Head of caudate nucleus (tissue), 42 donors: Measurements from ENCODE around the gene CLPTM1L.

ENCODE experiments used
- DNase-seq, 42 donors: peaks; one replicate each; pipeline versions ENCODE4 v3.0.0 to v3.0.0-alpha.2; 2020 to 2021; ENCODE audit warnings: mixed read lengths in 7 of 42
- intact Hi-C: fragments of 100-400 bp; cut with DNase I; formaldehyde crosslinking; loops from one replicate; pipeline ENCODE4 v1.15.0; 2022

The CLPTM1L gene

DNA sequence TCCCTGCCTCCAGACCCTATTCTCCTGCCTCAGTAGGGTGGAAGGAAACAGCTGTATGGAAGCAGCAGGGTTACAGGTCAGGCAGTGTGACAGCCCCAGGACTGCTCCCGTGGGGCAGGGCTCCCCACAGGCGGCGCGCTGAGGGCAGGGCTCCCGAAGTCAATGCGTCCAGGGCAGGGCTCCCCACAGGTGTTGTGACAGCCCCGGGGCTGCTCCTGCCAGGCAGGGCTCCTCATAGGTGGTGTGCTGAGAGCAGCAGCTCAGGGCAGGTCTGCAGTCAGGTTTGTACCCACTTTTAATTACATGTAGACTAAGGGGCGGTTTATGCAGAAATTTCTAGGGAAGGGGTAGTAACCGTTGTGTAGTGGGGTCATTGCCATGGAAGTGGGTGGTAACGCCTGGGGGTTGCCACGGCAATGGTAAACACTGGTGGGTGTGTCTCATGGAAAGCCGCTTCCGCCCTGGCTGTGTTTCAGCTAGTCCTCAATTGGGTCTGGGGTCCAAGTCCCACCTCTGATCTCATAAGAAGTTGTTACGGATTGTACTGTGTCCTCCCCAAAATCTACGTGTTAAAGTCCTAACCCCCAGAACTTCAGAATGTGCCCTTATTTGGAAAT, 33.4 kb downstream of the CLPTM1L start:
- no peak for DNase-seq

DNA sequence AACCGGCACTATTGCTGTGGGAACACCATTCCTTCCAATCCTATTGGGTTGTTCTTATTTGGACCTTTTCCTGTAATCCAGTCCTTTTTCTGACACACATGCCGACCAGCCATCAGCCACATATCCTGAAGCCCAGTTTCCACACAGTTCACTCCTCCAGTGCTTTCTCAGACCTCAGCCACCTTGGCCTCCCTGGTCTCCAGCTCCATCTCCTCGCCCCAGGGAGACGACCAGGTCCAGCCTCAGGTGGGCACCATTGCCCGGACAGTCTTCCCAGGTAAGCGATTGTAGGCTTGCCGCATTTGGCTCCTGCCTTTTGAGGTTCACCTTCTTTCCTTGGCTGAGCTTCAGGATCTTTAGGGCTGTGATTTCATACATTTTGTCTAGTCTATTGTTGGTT, 34.8 kb downstream of the CLPTM1L start:
- intact Hi-C loops = no loop called here
- DNase-seq = no peak

More for the DNA sequence above, 33.4 kb downstream of the CLPTM1L start:
- intact Hi-C loops = no loop called here

DNA sequence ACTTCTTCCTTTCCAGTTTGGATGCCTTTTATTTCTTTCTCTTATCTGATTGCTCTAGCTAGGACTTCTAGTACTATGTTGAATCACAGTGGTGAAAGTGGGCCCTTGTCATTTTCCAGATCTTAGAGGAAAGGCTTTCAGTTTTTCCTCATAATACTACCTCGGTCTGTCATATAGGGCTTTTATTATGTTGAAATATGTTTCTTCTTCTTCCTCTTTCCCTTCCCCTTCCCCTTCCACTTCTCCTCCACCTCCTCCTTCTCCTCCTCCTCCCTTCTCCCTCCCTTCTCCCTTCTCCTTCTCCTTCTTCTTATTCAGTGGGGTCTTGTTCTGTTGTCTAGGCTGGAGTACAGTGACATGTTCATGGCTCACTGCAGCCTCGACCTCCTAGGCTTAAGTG, 40.9 kb downstream of the CLPTM1L start:
- DNase-seq = no peak
- intact Hi-C loops = no loop called here

DNA sequence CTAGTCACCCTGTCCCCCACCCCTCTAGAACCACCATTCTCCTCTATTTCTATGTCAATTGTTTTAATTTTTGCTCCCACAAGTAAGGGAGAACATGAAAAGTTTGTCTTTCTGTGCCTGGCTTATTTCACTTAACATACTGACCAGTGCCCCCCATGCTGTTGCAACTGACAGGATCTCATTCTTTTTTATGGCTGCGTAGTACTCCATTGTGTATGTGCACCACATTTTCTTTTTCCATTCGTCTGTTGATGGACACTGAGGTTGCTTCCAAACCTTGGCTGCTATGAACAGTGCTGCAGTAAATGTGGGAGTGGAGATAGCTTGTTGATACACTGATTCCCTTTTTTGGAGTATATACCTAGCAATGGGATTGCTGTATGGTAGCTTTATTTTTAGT, 42.6 kb downstream of the CLPTM1L start:
- intact Hi-C loops = no loop called here

DNA sequence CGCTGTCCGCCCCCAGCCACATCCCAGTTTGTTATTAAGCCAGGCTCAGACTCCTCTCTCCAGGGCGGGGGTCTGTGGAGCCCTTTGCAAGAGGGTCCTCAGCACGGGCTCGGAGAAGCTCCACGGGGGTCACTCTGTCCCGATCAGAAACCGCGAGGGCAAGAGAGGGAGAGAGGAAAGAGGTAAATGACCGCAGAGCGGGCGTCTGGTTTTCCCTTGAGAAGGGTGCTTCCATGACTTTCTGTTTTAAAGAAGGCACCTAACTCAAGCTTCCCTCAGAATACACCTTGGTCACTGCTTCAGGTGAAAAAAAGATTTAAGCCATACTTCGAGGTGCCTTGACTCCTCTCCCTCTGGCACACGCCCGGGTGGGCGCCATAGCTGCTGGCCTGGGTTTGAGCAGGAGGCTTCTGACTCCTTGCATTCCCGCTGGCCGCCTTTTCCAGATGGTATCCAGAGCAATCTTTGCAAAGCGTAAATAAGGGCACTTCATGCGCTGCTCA, 44.3 kb downstream of the CLPTM1L start:
- peak in 9 of 42 donors; percentile 1 to 34 (median 15) for DNase-seq
- intact Hi-C loops = no loop called here

More for the DNA sequence above, 42.6 kb downstream of the CLPTM1L start:
- DNase-seq = peak in 1 of 42 donors; percentile 0

DNA sequence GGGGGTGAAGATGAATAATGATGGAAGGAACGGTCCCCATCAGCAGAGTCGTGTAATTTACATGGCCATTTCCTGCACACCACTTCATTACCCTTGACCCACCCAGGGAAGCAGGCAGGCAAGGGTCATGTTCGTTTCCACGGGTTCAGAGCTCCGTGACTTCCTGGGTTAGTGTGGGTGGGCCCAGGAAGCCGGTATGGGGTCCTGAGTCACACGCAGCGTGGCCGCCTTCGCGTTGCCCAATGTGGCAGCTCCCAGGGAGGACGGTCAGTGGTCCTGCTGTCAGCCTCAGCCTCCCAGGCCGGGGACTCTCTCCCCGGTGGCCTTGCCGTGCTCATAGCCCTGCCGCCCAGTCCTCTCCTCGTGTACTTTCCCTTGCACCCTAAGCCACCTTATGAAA, 44.9 kb downstream of the CLPTM1L start:
- peak in 4 of 42 donors; percentile 8 to 30 (median 18) for DNase-seq
- intact Hi-C loops = no loop called here

DNA sequence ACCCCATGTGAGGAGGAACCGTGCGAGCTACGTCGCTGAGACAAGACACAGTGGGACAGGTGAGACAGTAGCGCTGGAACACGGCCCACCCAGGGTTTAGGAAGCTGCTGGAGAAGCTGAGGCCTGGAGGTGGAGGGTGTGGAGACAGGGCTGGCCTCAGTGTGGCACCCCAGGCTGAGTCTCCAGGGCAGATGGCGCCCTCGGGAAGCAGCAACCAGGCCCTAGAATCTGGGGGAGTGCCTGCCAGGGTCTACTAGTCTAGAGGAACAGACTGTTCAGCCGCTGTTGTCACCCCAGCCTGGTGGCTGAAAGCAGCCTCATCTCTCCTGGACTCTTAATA, 45.4 kb downstream of the CLPTM1L start:
- DNase-seq = peak in 4 of 42 donors; percentile 11 to 25 (median 20)
- intact Hi-C loops = no loop called here

DNA sequence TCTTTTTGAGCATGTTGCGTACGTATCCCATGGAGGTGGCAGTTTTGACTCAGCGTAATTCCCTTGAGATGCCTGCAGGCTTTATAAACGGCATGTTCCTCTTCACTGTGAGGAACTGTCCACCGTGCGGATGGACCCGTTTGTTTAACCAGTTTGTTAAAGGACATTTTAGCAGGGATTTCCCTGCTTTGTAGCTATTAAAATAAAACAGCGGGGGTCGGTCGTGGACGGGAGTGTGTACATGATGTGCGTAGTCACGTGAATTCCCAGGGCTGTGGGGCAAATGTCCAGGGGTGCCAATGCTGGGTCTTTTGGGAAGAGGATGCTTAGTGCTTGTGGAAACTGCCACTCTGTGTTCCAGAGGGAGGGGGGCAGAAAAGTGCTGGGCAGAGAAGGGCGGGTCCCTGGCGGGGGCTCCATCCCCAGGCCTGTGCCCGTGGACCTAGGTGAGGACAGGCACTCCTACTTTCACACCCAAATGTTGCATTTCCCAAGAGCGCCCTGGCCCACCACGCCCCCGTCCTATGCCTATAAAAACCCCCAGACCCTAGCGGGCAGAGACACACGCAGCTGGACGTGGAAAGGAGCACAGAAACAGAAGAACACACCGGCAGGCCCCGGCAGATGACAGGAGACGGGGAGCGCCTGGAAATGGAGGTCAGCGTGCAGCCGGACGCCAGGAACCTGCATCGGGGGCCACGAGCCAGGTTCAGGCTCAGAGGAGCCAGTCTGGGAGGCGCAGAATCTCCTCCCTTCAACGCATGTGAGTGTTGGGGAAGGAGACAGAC, 46.0 kb downstream of the CLPTM1L start:
- peak in 4 of 42 donors; percentile 2 to 30 (median 13) for DNase-seq
- intact Hi-C loops = no loop called here

DNA sequence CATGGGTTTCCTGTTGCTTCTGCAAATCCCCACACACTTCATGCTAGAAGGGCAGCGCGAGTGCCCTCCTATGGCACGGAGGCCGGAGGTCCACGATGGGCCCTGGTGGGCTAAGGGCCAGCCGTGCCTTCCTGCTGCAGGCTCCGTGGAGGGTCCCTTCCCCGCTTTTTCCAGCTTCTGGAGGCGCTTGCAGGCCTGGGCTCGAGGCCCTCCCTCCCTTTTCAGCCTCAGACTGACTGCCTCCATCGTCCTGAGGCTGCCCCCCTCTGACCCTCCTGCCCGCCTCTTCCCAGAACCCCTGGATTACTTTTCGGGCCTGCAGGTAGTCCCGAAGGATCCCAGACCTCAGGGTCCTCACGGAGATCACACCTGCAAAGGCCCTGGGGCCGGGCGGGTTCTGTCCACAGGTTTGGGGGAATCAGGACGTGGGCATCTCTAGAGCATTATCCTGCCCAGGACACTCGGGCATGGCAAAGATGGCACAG, 46.8 kb downstream of the CLPTM1L start:
- peak in 6 of 42 donors; percentile 1 to 19 (median 14) for DNase-seq
- intact Hi-C loops = no loop called here

DNA sequence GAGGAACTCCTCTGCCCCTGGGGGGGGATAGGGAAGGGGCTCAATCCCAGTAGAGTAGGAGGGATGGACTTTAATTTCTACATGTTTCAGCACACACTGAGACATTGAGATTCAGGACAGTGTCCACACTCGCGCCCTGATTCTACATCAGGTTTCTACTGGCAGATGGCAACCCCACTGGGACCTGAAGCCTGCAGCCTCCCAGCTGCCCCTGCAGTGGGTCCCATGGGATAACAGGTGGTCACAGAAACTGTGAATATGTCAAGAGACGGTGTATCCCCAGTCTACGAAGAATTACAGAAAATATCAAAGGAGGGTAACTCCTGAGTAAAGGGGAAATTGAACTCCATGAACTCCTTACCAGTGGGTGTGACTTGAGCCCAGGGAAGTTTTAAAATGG, 47.7 kb downstream of the CLPTM1L start:
- intact Hi-C loops = no loop called here

DNA sequence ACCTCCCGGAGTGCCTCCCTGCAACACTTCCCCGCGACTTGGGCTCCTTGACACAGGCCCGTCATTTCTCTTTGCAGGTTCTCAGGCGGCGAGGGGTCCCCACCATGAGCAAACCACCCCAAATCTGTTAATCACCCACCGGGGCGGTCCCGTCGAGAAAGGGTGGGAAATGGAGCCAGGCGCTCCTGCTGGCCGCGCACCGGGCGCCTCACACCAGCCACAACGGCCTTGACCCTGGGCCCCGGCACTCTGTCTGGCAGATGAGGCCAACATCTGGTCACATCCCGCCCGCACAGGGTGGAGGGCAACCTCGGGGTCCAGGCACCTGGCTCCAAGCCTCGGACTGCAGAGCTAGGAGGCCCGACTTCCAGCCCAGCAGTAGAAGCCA, 49.3 kb downstream of the CLPTM1L start:
- intact Hi-C loops = no loop called here
- peak in 7 of 42 donors; percentile 0 to 36 (median 15) for DNase-seq

More for the DNA sequence above, 47.7 kb downstream of the CLPTM1L start:
- DNase-seq = peak in 2 of 42 donors; percentile 4 to 5

DNA sequence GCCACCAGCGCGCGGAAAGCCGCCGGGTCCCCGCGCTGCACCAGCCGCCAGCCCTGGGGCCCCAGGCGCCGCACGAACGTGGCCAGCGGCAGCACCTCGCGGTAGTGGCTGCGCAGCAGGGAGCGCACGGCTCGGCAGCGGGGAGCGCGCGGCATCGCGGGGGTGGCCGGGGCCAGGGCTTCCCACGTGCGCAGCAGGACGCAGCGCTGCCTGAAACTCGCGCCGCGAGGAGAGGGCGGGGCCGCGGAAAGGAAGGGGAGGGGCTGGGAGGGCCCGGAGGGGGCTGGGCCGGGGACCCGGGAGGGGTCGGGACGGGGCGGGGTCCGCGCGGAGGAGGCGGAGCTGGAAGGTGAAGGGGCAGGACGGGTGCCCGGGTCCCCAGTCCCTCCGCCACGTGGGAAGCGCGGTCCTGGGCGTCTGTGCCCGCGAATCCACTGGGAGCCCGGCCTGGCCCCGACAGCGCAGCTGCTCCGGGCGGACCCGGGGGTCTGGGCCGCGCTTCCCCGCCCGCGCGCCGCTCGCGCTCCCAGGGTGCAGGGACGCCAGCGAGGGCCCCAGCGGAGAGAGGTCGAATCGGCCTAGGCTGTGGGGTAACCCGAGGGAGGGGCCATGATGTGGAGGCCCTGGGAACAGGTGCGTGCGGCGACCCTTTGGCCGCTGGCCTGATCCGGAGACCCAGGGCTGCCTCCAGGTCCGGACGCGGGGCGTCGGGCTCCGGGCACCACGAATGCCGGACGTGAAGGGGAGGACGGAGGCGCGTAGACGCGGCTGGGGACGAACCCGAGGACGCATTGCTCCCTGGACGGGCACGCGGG, 49.9 kb downstream of the CLPTM1L start, which contains the start of gene TERT:
TERT (minus strand) TSS at position 234 of the 815 bp plus-strand sequence; CDS start at position 155, 79 bp downstream.
- peak in 27 of 42 donors; percentile 12 to 61 (median 38) for DNase-seq
- intact Hi-C loops = no loop called here

DNA sequence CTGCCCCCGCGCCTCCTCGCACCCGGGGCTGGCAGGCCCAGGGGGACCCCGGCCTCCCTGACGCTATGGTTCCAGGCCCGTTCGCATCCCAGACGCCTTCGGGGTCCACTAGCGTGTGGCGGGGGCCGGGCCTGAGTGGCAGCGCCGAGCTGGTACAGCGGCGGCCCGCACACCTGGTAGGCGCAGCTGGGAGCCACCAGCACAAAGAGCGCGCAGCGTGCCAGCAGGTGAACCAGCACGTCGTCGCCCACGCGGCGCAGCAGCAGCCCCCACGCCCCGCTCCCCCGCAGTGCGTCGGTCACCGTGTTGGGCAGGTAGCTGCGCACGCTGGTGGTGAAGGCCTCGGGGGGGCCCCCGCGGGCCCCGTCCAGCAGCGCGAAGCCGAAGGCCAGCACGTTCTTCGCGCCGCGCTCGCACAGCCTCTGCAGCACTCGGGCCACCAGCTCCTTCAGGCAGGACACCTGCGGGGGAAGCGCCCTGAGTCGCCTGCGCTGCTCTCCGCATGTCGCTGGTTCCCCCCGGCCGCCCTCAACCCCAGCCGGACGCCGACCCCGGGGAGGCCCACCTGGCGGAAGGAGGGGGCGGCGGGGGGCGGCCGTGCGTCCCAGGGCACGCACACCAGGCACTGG, 50.6 kb downstream of the CLPTM1L start:
- peak in 9 of 42 donors; percentile 11 to 37 (median 32) for DNase-seq
- intact Hi-C loops = no loop called here

DNA sequence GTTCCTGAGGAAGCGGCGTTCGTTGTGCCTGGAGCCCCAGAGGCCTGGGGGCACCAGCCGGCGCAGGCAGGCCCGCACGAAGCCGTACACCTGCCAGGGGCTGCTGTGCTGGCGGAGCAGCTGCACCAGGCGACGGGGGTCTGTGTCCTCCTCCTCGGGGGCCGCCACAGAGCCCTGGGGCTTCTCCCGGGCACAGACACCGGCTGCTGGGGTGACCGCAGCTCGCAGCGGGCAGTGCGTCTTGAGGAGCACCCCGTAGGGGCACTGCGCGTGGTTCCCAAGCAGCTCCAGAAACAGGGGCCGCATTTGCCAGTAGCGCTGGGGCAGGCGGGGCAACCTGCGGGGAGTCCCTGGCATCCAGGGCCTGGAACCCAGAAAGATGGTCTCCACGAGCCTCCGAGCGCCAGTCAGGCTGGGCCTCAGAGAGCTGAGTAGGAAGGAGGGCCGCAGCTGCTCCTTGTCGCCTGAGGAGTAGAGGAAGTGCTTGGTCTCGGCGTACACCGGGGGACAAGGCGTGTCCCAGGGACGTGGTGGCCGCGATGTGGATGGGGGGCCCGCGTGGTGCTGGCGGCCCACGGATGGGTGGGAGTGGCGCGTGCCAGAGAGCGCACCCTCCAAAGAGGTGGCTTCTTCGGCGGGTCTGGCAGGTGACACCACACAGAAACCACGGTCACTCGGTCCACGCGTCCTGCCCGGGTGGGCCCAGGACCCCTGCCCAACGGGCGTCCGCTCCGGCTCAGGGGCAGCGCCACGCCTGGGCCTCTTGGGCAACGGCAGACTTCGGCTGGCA, 51.3 kb downstream of the CLPTM1L start:
- DNase-seq = peak in 8 of 42 donors; percentile 2 to 28 (median 14)
- intact Hi-C loops = no loop called here

DNA sequence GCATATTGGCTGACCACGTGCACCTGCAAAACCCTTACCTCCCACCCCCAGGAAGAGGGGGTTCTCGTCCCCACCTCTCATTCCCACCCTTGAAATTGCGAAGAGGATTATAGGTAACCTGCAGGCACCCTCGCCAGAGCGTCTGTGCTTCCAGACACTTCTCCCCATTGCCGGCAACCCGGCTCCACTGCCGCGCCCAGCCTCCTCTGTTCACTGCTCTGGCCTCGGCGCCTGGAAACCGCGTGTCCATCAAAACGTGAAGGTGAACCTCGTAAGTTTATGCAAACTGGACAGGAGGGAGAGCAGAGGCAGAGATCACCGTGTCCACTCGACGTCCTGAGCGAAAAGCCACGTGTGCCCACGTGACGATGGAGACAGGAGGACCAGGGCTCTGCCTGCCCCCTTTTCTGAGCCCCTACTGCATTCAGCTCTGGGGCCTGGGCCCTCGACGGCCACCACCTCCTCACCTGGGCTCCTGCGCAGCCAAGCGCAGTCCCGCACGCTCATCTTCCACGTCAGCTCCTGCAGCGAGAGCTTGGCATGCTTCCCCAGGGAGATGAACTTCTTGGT, 52.0 kb downstream of the CLPTM1L start:
- intact Hi-C loops = no loop called here

DNA sequence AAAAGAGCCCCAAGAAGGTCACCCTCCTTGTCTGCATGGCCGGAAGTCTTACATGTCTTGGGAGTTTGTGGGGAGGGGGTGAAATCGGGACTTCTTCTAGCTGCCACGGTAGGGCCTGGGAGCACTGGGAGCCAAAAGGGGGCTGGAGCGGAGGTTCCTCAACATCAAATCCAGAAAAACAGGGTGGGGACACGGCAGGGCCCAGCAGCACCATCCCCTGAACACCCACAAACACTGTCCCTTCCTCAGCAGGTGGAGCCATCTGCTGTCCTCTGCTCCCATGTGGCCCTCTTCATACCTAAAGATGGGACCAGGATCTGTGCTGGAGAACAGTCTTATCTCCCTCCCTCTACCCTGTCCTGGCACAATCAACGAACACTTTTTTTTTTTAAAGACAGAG, 52.8 kb downstream of the CLPTM1L start:
- peak in 2 of 42 donors; percentile 0 to 3 for DNase-seq
- intact Hi-C loops = no loop called here

More for the DNA sequence above, 52.0 kb downstream of the CLPTM1L start:
- peak in 2 of 42 donors; percentile 0 to 23 for DNase-seq

DNA sequence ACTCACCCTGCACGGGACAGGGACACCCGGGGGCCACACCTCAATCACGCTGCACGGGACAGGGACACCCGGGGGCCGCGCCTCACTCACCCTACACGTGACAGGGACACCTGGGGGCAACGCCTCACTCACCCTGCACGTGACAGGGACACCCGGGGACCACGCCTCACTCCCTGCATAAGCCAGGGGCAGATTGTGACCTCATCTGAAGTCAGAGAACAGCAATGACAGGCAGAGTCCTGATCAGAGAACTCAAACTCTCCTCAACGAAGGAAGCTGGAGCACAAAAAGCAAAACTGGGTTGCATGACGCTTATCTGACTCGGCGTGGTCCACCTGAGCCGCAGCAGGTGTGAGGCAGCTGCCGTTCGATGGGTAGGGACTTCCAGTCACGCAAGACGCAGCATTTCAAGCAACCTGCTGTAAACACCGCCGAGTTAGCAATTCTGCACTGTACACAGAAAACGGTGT, 53.3 kb downstream of the CLPTM1L start:
- DNase-seq = peak in 4 of 42 donors; percentile 1 to 22 (median 9)
- intact Hi-C loops = no loop called here
